Neural crest cell (in vitro differentiated cells): ENCODE results near the gene EARS2. TPM values are rescaled to one million over a fixed set of nuclear protein-coding genes. Genes with fewer than 3 reads are reported as not detected.
A peak's percentile ranks its signal among the peaks of the same experiment; 100 is the strongest.

Experiments used
- DNase-seq: peaks from one replicate; pipeline ENCODE4 v3.0.0; 2021; ENCODE audit warnings: low read depth, mixed read lengths, low spot score
- H3K27ac Mint-ChIP-seq: one replicate; pipeline ENCODE4 v1.8.0; 2021; ENCODE audit warnings: mild to moderate bottlenecking, mixed read lengths; ENCODE audit not compliant: unreplicated experiment
- H3K27me3 Mint-ChIP-seq: 2 replicates; pipeline ENCODE4 v1.8.0; 2021; ENCODE audit warnings: low read depth, mild to moderate bottlenecking, mixed read lengths
- H3K36me3 Mint-ChIP-seq: 2 replicates; pipeline ENCODE4 v1.8.0; 2021; ENCODE audit warnings: low read depth, mild to moderate bottlenecking, mixed read lengths
- H3K4me1 Mint-ChIP-seq: 2 replicates; pipeline ENCODE4 v1.8.0; 2021; ENCODE audit warnings: mixed read lengths
- H3K4me3 Mint-ChIP-seq: one replicate; pipeline ENCODE4 v1.8.0; 2021; ENCODE audit warnings: mild to moderate bottlenecking, mixed read lengths
- H3K9me3 Mint-ChIP-seq: 2 replicates; pipeline ENCODE4 v1.8.0; 2021; ENCODE audit warnings: mixed read lengths
- CTCF ChIP-seq: fragments of 200-600 bp; sonication (generic); conservative IDR thresholded peaks from 2 replicates; pipeline ENCODE4 v1.5.0; 2021; ENCODE audit warnings: antibody characterized with exemption, mild to moderate bottlenecking
- total RNA-seq: library from RNA; stranded (reverse); gene quantifications from 2 replicates; pipeline ENCODE4 v1.2.1, GENCODE V29; 2021

Gene EARS2
- total RNA-seq, 1 donor from 2014 or later = 27.5 TPM

DNA sequence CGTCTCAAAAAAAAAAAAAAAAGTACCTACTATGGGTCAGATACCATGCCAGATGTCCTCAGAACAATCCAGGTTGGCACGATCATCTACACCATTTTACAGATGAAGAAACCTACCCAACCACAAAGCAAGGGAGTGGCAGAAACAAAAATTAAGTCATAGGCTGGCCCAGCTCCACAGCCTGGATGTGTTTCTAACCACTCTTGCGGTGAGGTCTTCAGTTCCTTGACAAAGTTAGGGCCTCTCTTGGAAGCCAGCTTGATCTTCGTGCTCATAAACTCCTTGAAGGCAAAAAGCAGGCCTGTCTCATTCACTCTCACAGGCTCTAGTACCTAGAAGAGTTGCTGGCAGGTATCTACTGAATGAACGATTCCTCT is 53.1 kb downstream of the EARS2 start:
- peaks cover 44% of the 10 kb centered on the region for H3K4me1 Mint-ChIP-seq
- no peaks in the 10 kb centered on the region for H3K9me3 Mint-ChIP-seq
- no peak overlapping the region for H3K27ac Mint-ChIP-seq
- no peak for DNase-seq
- no peaks in the 10 kb centered on the region for H3K27me3 Mint-ChIP-seq
- H3K36me3 Mint-ChIP-seq = peaks cover 3% of the 10 kb centered on the region
- TF ChIP-seq CTCF = no peak
- H3K4me3 Mint-ChIP-seq = peak overlapping the region; percentile 10

GRCh38 chr16:23502466-23502865 is 54.7 kb downstream of the EARS2 start:
- H3K4me3 Mint-ChIP-seq = no peak overlapping the region

GRCh38 chr16:23501291-23501690 is 55.9 kb downstream of the EARS2 start:
- TF ChIP-seq CTCF = no peak
- Mint-ChIP-seq H3K27me3 (no peaks in the 10 kb centered on the region), H3K36me3 (peaks cover 3% of the 10 kb centered on the region), H3K27ac (no peak overlapping the region), H3K4me3 (no peak overlapping the region), H3K9me3 (no peaks in the 10 kb centered on the region), H3K4me1 (peaks cover 25% of the 10 kb centered on the region)
- DNase-seq = no peak

More at GRCh38 chr16:23502466-23502865, 54.7 kb downstream of the EARS2 start:
- H3K27ac Mint-ChIP-seq = no peak overlapping the region
- H3K9me3 Mint-ChIP-seq = no peaks in the 10 kb centered on the region
- no peak for TF ChIP-seq CTCF
- no peak for DNase-seq
- H3K27me3 Mint-ChIP-seq = no peaks in the 10 kb centered on the region
- H3K4me1 Mint-ChIP-seq = peaks cover 34% of the 10 kb centered on the region
- peaks cover 3% of the 10 kb centered on the region for H3K36me3 Mint-ChIP-seq

GRCh38 chr16:23500862-23501225 is 56.3 kb downstream of the EARS2 start:
- H3K27ac Mint-ChIP-seq = no peak overlapping the region
- H3K27me3 Mint-ChIP-seq = no peaks in the 10 kb centered on the region
- H3K4me1 Mint-ChIP-seq = peaks cover 21% of the 10 kb centered on the region
- no peak overlapping the region for H3K4me3 Mint-ChIP-seq
- TF ChIP-seq CTCF = no peak
- no peaks in the 10 kb centered on the region for H3K36me3 Mint-ChIP-seq
- no peaks in the 10 kb centered on the region for H3K9me3 Mint-ChIP-seq
- no peak for DNase-seq

GRCh38 chr16:23500212-23500861 is 56.8 kb downstream of the EARS2 start:
- Mint-ChIP-seq H3K9me3 (no peaks in the 10 kb centered on the region), H3K27me3 (no peaks in the 10 kb centered on the region), H3K36me3 (no peaks in the 10 kb centered on the region), H3K4me3 (no peak overlapping the region), H3K27ac (no peak overlapping the region), H3K4me1 (peaks cover 16% of the 10 kb centered on the region)
- no peak for DNase-seq
- TF ChIP-seq CTCF = no peak
